OCI-LY1 (cell line): ENCODE results near the gene FOXE1.

Source experiments
- H2AFZ ChIP-seq: fragments of 200-600 bp; sonication (generic), shearing (Covaris generic); 2 replicates; pipeline ENCODE4 v1.6.0; 2014; ENCODE audit warnings: antibody characterized with exemption, mild to moderate bottlenecking, low read length
- H3F3A ChIP-seq: fragments of 200-600 bp; sonication (generic), shearing (Covaris generic); 2 replicates; pipeline ENCODE4 v1.6.0; 2014; ENCODE audit warnings: mild to moderate bottlenecking, antibody characterized with exemption, low read length, moderate library complexity; ENCODE audit not compliant: insufficient read depth
- H3K27ac ChIP-seq: fragments of 200-600 bp; sonication (generic); 2 replicates; pipeline ENCODE4 v1.5.1; 2014; ENCODE audit warnings: low read length, mixed run types, mild to moderate bottlenecking, low read depth; ENCODE audit not compliant: poor library complexity, severe bottlenecking
- H3K27me3 ChIP-seq: fragments of 200-600 bp; sonication (generic); 2 replicates; pipeline ENCODE4 v1.6.0; 2014; ENCODE audit warnings: antibody characterized with exemption, mild to moderate bottlenecking, low read length, moderate library complexity; ENCODE audit not compliant: insufficient read depth
- H3K36me3 ChIP-seq: fragments of 200-600 bp; sonication (generic); 2 replicates; pipeline ENCODE4 v1.6.1; 2014; ENCODE audit warnings: mild to moderate bottlenecking, antibody characterized with exemption, low read length, moderate library complexity, mixed read lengths; ENCODE audit not compliant: insufficient read depth
- H3K4me1 ChIP-seq: fragments of 200-600 bp; sonication (generic); 2 replicates; pipeline ENCODE4 v1.5.1; 2014; ENCODE audit warnings: mild to moderate bottlenecking, low read length, moderate library complexity; ENCODE audit not compliant: insufficient read depth, severe bottlenecking
- H3K4me2 ChIP-seq: fragments of 200-600 bp; sonication (generic), shearing (Covaris generic); 2 replicates; pipeline ENCODE4 v1.6.1; 2014; ENCODE audit warnings: low read length
- H3K4me3 ChIP-seq: fragments of 200-600 bp; sonication (generic); 2 replicates; pipeline ENCODE4 v1.5.1; 2014; ENCODE audit warnings: low read length, low read depth, mild to moderate bottlenecking, mixed read lengths; ENCODE audit not compliant: poor library complexity, severe bottlenecking
- H3K79me2 ChIP-seq: fragments of 200-600 bp; shearing (Covaris generic); 2 replicates; pipeline ENCODE4 v1.6.1; 2016; ENCODE audit warnings: mixed run types, low read length, mixed read lengths; ENCODE audit not compliant: insufficient read depth
- H3K9ac ChIP-seq: fragments of 200-600 bp; sonication (generic), shearing (Covaris generic); 2 replicates; pipeline ENCODE4 v1.6.1; 2014; ENCODE audit warnings: mild to moderate bottlenecking, low read length, mixed read lengths
- H3K9me2 ChIP-seq: fragments of 200-600 bp; sonication (generic), shearing (Covaris generic); 2 replicates; pipeline ENCODE4 v1.6.1; 2014; ENCODE audit warnings: low read depth, mild to moderate bottlenecking, low read length, mixed read lengths
- H3K9me3 ChIP-seq: fragments of 200-600 bp; shearing (Covaris generic); 2 replicates; pipeline ENCODE4 v1.6.1; 2014; ENCODE audit warnings: low read length, mixed read lengths
- H4K20me1 ChIP-seq: fragments of 200-600 bp; sonication (generic), shearing (Covaris generic); 2 replicates; pipeline ENCODE4 v1.6.0; 2016; ENCODE audit warnings: mild to moderate bottlenecking, low read length; ENCODE audit not compliant: insufficient read depth
- CTCF ChIP-seq: fragments of 200-600 bp; sonication (generic), shearing (Covaris generic); IDR thresholded peaks from 2 replicates; pipeline ENCODE4 v1.5.1; 2017; ENCODE audit warnings: mild to moderate bottlenecking, antibody characterized with exemption, low read length, moderate library complexity, mixed read lengths
- EZH2 ChIP-seq: fragments of 200-600 bp; sonication (generic), shearing (Covaris generic); IDR thresholded peaks from 2 replicates; pipeline ENCODE4 v1.8.0; 2017; ENCODE audit warnings: borderline replicate concordance, mixed run types, mild to moderate bottlenecking, antibody characterized with exemption, low read length, moderate library complexity, mixed read lengths

The FOXE1 gene

GRCh38 chr9:97904725-97905124 lies 51.7 kb downstream of the FOXE1 start:
- Histone ChIP-seq H3K4me1 (peaks cover 13% of the 10 kb centered on the region), H4K20me1 (no peaks in the 10 kb centered on the region), H3K9ac (no peak overlapping the region), H2AFZ (no peak overlapping the region), H3K4me2 (no peak overlapping the region), H3F3A (no peaks in the 10 kb centered on the region), H3K9me3 (no peaks in the 10 kb centered on the region), H3K79me2 (no peaks in the 10 kb centered on the region), H3K4me3 (no peak overlapping the region), H3K36me3 (peaks cover 23% of the 10 kb centered on the region; the same call in 1 of the 2 replicates), H3K27me3 (no peaks in the 10 kb centered on the region), H3K27ac (no peak overlapping the region), H3K9me2 (no peaks in the 10 kb centered on the region)
- no peak for TF ChIP-seq CTCF
- TF ChIP-seq EZH2: no peak

- no peaks in the 10 kb centered on the region for H3K9me2 ChIP-seq
- H3K4me3 ChIP-seq: no peak overlapping the region
- peaks cover 28% of the 10 kb centered on the region; the same call in 1 of the 2 replicates for H3K36me3 ChIP-seq
- H3K9ac ChIP-seq: no peak overlapping the region
- no peak overlapping the region for H2AFZ ChIP-seq
- no peaks in the 10 kb centered on the region for H4K20me1 ChIP-seq
- H3K27ac ChIP-seq: no peak overlapping the region
- H3K79me2 ChIP-seq: no peaks in the 10 kb centered on the region
- H3F3A ChIP-seq: no peaks in the 10 kb centered on the region
- TF ChIP-seq EZH2: no peak
- no peak for TF ChIP-seq CTCF
- no peaks in the 10 kb centered on the region for H3K9me3 ChIP-seq
- no peak overlapping the region for H3K4me2 ChIP-seq
- H3K4me1 ChIP-seq: peaks cover 13% of the 10 kb centered on the region
- no peaks in the 10 kb centered on the region for H3K27me3 ChIP-seq
Measured at GRCh38 chr9:97905228-97905627, 52.2 kb downstream of the FOXE1 start.
